HL-60 (cell line): Measurements from ENCODE around the gene PRKX.

ENCODE experiments used
- GABPA ChIP-seq: IDR thresholded peaks from 2 replicates; pipeline ENCODE4 v1.6.1; 2012; ENCODE audit warnings: low read depth
- POLR2AphosphoS5 ChIP-seq: IDR thresholded peaks from 2 replicates; pipeline ENCODE4 v1.6.1; 2012; ENCODE audit warnings: low read depth
- REST ChIP-seq: IDR thresholded peaks from 2 replicates; pipeline ENCODE4 v1.6.1; 2012; ENCODE audit warnings: low read depth; ENCODE audit not compliant: insufficient replicate concordance
- TF ChIP-seq, protein P1 (sequence below): IDR thresholded peaks from one replicate; pipeline ENCODE4 v1.5.1; 2011; ENCODE audit warnings: low read length, control low read depth, inconsistent platforms; ENCODE audit not compliant: insufficient read depth

DNA sequence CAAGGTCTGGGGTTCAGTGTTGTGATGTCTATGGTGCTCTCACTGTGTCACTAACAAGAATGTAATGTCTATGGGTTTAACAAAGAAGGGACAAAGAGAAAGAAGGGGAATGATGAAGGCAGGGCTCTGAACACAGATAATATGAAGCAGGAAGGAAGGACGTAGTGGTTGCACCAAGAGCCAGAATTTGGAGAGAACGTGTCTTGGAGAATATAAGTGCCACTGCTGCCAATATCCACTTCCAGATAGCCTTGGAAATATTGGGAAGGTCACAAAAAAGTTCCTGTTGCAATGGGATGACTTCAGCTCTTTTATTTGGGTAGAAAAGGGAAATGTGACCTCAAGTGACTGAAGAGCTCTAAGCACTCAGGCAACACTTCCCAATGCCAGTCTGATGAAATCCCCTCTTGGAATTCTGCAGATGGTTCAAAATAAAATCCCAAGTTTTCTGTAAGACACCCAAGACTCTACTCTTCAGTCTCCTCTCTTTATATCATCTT lies 131.8 kb downstream of the PRKX start:
- TF ChIP-seq, protein P1, sequence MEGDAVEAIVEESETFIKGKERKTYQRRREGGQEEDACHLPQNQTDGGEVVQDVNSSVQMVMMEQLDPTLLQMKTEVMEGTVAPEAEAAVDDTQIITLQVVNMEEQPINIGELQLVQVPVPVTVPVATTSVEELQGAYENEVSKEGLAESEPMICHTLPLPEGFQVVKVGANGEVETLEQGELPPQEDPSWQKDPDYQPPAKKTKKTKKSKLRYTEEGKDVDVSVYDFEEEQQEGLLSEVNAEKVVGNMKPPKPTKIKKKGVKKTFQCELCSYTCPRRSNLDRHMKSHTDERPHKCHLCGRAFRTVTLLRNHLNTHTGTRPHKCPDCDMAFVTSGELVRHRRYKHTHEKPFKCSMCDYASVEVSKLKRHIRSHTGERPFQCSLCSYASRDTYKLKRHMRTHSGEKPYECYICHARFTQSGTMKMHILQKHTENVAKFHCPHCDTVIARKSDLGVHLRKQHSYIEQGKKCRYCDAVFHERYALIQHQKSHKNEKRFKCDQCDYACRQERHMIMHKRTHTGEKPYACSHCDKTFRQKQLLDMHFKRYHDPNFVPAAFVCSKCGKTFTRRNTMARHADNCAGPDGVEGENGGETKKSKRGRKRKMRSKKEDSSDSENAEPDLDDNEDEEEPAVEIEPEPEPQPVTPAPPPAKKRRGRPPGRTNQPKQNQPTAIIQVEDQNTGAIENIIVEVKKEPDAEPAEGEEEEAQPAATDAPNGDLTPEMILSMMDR = no peak
- TF ChIP-seq GABPA = no peak
- TF ChIP-seq POLR2AphosphoS5 = no peak
- TF ChIP-seq REST = no peak
